ENCODE data around the gene IZUMO1. TPM values are rescaled to one million over a fixed set of nuclear protein-coding genes. Genes with fewer than 3 reads are reported as not detected.

IZUMO1 gene
- total and polyA plus RNA-seq, 2 of the 8 experiments (the other 6 are each of a cell fraction or from before 2014, with no cell fraction given): 0.33 to 1.8 TPM

DNA sequence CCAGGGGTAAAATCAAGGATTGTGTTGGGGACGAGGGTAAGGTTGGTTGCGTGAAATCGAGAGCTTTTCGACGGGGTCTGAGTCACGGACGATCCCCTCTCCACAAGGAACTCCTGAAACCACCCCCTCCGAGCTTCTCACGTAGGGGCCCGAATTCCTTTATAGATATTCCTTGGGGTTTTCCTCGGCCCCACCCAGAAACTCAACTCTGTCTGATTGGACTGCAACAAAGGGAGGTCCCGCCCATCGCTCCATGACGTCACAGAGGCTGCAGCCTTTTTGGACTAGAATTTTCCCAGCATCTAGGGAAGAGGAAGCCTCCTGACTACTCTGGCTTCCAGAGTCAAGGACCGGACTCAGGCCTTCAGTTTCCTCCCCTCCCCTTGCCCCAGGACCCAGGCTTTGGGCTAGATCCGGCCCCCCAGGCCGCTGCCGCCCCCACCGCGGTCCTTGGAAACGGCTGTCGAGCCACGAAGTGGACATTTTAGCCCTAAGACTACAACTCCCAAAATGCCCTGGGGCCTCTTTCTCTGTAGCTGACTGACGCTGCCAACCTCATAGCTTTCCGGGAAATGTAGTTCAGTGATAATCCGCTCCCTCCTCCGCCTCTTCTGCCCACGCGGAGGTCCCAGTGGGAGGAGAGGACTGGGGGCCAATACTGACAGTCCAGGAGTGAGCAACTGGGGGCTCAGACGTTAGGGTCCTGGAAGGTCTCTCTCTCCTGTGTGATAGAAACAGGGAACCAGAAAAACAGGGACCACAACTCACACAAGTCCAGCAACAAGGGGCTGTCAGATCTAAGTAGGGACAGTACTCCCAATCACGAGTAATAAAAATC lies at the start of gene IZUMO1 (continued):
- TF ChIP-seq EGR1 (IDR thresholded peaks at IDR 0.05; ENCODE audit: borderline replicate concordance, low read depth, low read length) (no peak), CBX8 (IDR thresholded peaks at IDR 0.05; ENCODE audit: borderline replicate concordance, low read depth, low read length) (no peak), TCF12 (IDR thresholded peaks at IDR 0.05; ENCODE audit: low read depth, low read length) (no peak), FOSL1 (IDR thresholded peaks at IDR 0.05; ENCODE audit: insufficient read depth, low read depth, low read length) (no peak), ATF3 (IDR thresholded peaks at IDR 0.05; ENCODE audit: insufficient read depth, low read depth, low read length) (0 out of 2 replicates have a peak, but pooled peaks have one; percentile 31), SIRT6 (IDR thresholded peaks at IDR 0.05; ENCODE audit: low read length) (no peak), CBX5 (IDR thresholded peaks at IDR 0.05; ENCODE audit: low read depth, low read length) (no peak), EP300 (IDR thresholded peaks at IDR 0.05; ENCODE audit: borderline replicate concordance in 1 of 2, low read depth in 2 of 2, low read length in 2 of 2) (no peak), YY1 (IDR thresholded peaks at IDR 0.05; ENCODE audit: low read depth, low read length) (peak; percentile 72), POLR2AphosphoS5 (IDR thresholded peaks at IDR 0.05; ENCODE audit: low read depth, low read length) (peak; percentile 45), POU5F1 (IDR thresholded peaks at IDR 0.05; ENCODE audit: low read depth, low read length) (no peak), RNF2 (IDR thresholded peaks at IDR 0.05; ENCODE audit: borderline replicate concordance, low read depth, low read length, missing control alignments, poor library complexity, severe bottlenecking) (no peak), GABPA (IDR thresholded peaks at IDR 0.05; ENCODE audit: borderline replicate concordance, insufficient read depth, low read length) (no peak), ASH2L (IDR thresholded peaks at IDR 0.05; ENCODE audit: low read length) (no peak), CREB1 (IDR thresholded peaks at IDR 0.05) (peak; percentile 87), NRF1 (IDR thresholded peaks at IDR 0.05; ENCODE audit: low read depth, low read length) (no peak), SRF (IDR thresholded peaks at IDR 0.05; ENCODE audit: low read depth, low read length) (no peak), PHF8 (conservative IDR thresholded peaks at IDR 0.05; ENCODE audit: low read depth, low read length) (0 out of 2 replicates have a peak, but pooled peaks have one; percentile 36), RAD21 (IDR thresholded peaks at IDR 0.05 in 1 of 2, conservative IDR thresholded peaks at IDR 0.05 in 1 of 2; ENCODE audit: low read depth in 2 of 2, low read length in 2 of 2) (no peak), SP2 (IDR thresholded peaks at IDR 0.05; ENCODE audit: low read length) (no peak)
- TF ChIP-seq, protein P1, sequence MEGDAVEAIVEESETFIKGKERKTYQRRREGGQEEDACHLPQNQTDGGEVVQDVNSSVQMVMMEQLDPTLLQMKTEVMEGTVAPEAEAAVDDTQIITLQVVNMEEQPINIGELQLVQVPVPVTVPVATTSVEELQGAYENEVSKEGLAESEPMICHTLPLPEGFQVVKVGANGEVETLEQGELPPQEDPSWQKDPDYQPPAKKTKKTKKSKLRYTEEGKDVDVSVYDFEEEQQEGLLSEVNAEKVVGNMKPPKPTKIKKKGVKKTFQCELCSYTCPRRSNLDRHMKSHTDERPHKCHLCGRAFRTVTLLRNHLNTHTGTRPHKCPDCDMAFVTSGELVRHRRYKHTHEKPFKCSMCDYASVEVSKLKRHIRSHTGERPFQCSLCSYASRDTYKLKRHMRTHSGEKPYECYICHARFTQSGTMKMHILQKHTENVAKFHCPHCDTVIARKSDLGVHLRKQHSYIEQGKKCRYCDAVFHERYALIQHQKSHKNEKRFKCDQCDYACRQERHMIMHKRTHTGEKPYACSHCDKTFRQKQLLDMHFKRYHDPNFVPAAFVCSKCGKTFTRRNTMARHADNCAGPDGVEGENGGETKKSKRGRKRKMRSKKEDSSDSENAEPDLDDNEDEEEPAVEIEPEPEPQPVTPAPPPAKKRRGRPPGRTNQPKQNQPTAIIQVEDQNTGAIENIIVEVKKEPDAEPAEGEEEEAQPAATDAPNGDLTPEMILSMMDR (IDR thresholded peaks at IDR 0.05; ENCODE audit: control extremely low read depth in 1 of 3, insufficient read depth in 1 of 3, low read depth in 1 of 3, low read length in 3 of 3): no peak
